Neural progenitor cell (in vitro differentiated cells): ENCODE results near the gene REEP1. TPM values are rescaled to one million over a fixed set of nuclear protein-coding genes. Genes with fewer than 3 reads are reported as not detected.

ENCODE experiments used
- DNase-seq: peaks from one replicate; pipeline ENCODE4 v3.0.0-alpha.2; 2016; ENCODE audit warnings: low spot score
- H2AFZ ChIP-seq: fragments of 200-600 bp; sonication (generic); replicated peaks from 2 replicates; pipeline ENCODE4 v1.6.1; 2016; ENCODE audit warnings: antibody characterized with exemption
- H3F3A ChIP-seq: fragments of 200-600 bp; sonication (generic); 2 replicates; pipeline ENCODE4 v1.6.1; 2016; ENCODE audit warnings: antibody characterized with exemption, low read depth
- H3K27ac ChIP-seq: fragments of 200-600 bp; sonication (generic); 2 replicates; pipeline ENCODE4 v1.5.1; 2016; ENCODE audit warnings: mild to moderate bottlenecking
- H3K27me3 ChIP-seq: fragments of 200-600 bp; sonication (generic); 2 replicates; pipeline ENCODE4 v1.6.1; 2016; ENCODE audit warnings: mild to moderate bottlenecking, moderate library complexity
- H3K36me3 ChIP-seq: fragments of 200-600 bp; sonication (generic); 2 replicates; pipeline ENCODE4 v1.5.1; 2016
- H3K4me1 ChIP-seq: fragments of 200-600 bp; sonication (generic); 2 replicates; pipeline ENCODE4 v1.6.1; 2016; ENCODE audit warnings: mixed run types
- H3K4me2 ChIP-seq: fragments of 200-600 bp; sonication (generic); 2 replicates; pipeline ENCODE4 v1.6.1; 2016
- H3K4me3 ChIP-seq: fragments of 200-600 bp; sonication (generic); 2 replicates; pipeline ENCODE4 v1.5.1; 2016
- H3K79me2 ChIP-seq: fragments of 200-600 bp; sonication (generic); 2 replicates; pipeline ENCODE4 v1.6.1; 2016; ENCODE audit warnings: low read depth
- H3K9ac ChIP-seq: fragments of 200-600 bp; sonication (generic); 2 replicates; pipeline ENCODE4 v1.6.1; 2016
- H3K9me3 ChIP-seq: fragments of 200-600 bp; sonication (generic); 2 replicates; pipeline ENCODE4 v1.5.1; 2016; ENCODE audit warnings: low read depth
- H4K20me1 ChIP-seq: fragments of 200-600 bp; sonication (generic); 2 replicates; pipeline ENCODE4 v1.6.1; 2016; ENCODE audit warnings: low read depth
- H3K27ac Mint-ChIP-seq: 3 replicates; pipeline ENCODE4 v1.8.0; 2021; ENCODE audit warnings: mixed read lengths
- H3K27me3 Mint-ChIP-seq: 2 replicates; pipeline ENCODE4 v1.8.0; 2022; ENCODE audit warnings: low read depth, mild to moderate bottlenecking, inconsistent platforms, moderate library complexity, mixed read lengths; ENCODE audit not compliant: insufficient read depth
- H3K36me3 Mint-ChIP-seq: 3 replicates; pipeline ENCODE4 v1.8.0; 2021; ENCODE audit warnings: mixed read lengths
- H3K4me1 Mint-ChIP-seq: 3 replicates; pipeline ENCODE4 v1.8.0; 2021; ENCODE audit warnings: mixed read lengths
- H3K4me3 Mint-ChIP-seq: 3 replicates; pipeline ENCODE4 v1.8.0; 2021; ENCODE audit warnings: mild to moderate bottlenecking, moderate library complexity, mixed read lengths
- H3K9me3 Mint-ChIP-seq: 3 replicates; pipeline ENCODE4 v1.8.0; 2020; ENCODE audit warnings: mixed read lengths
- EZH2 ChIP-seq: fragments of 200-600 bp; sonication (generic); IDR thresholded peaks from 2 replicates; pipeline ENCODE4 v1.6.1; 2017; ENCODE audit warnings: antibody characterized with exemption, mild to moderate bottlenecking, moderate library complexity
- EZH2phosphoT487 ChIP-seq: fragments of 200-600 bp; sonication (generic); IDR thresholded peaks from 2 replicates; pipeline ENCODE4 v1.6.1; 2017; ENCODE audit warnings: antibody characterized with exemption
- total RNA-seq: library from RNA; depleted of rRNA; stranded (reverse); fragments of >200 nt; gene quantifications from 2 replicates; pipeline ENCODE4 v1.2.3, GENCODE V29; 2015; ENCODE audit warnings: low replicate concordance
- TF ChIP-seq, protein P1 (sequence below): fragments of 200-600 bp; sonication (generic); IDR thresholded peaks from 2 replicates; pipeline ENCODE4 v1.5.1; 2017; ENCODE audit warnings: antibody characterized with exemption, mild to moderate bottlenecking

REEP1 gene
- total RNA-seq, 1 donor from 2014 or later, result 0.88 TPM

DNA sequence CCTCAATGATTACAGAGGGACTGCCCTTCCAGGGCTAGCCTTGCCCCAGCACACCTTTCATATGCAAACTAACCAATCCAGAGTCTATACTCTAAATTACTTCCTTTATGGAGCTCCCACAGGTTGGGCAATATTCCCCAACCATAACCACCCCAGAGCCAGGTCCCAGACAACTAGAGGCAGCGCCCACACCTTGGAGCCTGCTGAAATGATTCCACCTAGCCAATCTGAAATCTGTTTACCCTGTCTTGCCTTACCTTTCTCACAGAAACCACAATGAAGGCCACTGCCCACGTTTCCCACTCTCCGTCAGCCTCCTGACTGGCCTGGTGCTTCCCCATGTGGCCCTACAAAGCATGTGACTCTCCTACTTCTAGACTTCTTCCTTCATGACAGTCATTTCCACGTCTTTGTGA is 62.0 kb downstream of the REEP1 start:
- DNase-seq, result no peak
- no peak overlapping the region for H3K4me3 Mint-ChIP-seq
- H3K4me2 ChIP-seq, result no peak overlapping the region
- no peak overlapping the region for H3K4me3 ChIP-seq
- peaks cover 19% of the 10 kb centered on the region for H3K9me3 Mint-ChIP-seq
- H3K36me3 Mint-ChIP-seq, result peaks cover 3% of the 10 kb centered on the region
- no peaks in the 10 kb centered on the region for H3K79me2 ChIP-seq
- H3K27ac Mint-ChIP-seq, result no peak overlapping the region
- H3F3A ChIP-seq, result no peaks in the 10 kb centered on the region
- H3K27me3 ChIP-seq, result no peaks in the 10 kb centered on the region
- peaks cover 10% of the 10 kb centered on the region for H3K9me3 ChIP-seq
- peaks cover 11% of the 10 kb centered on the region for H3K27me3 Mint-ChIP-seq
- H3K4me1 Mint-ChIP-seq, result peaks cover 7% of the 10 kb centered on the region
- H3K9ac ChIP-seq, result no peak overlapping the region
- peaks cover 4% of the 10 kb centered on the region for H3K36me3 ChIP-seq
- H3K27ac ChIP-seq, result no peak overlapping the region
- no peaks in the 10 kb centered on the region for H3K4me1 ChIP-seq
- no peaks in the 10 kb centered on the region for H4K20me1 ChIP-seq
- TF ChIP-seq, protein P1, sequence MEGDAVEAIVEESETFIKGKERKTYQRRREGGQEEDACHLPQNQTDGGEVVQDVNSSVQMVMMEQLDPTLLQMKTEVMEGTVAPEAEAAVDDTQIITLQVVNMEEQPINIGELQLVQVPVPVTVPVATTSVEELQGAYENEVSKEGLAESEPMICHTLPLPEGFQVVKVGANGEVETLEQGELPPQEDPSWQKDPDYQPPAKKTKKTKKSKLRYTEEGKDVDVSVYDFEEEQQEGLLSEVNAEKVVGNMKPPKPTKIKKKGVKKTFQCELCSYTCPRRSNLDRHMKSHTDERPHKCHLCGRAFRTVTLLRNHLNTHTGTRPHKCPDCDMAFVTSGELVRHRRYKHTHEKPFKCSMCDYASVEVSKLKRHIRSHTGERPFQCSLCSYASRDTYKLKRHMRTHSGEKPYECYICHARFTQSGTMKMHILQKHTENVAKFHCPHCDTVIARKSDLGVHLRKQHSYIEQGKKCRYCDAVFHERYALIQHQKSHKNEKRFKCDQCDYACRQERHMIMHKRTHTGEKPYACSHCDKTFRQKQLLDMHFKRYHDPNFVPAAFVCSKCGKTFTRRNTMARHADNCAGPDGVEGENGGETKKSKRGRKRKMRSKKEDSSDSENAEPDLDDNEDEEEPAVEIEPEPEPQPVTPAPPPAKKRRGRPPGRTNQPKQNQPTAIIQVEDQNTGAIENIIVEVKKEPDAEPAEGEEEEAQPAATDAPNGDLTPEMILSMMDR, result no peak
- no peak for TF ChIP-seq EZH2phosphoT487
- TF ChIP-seq EZH2, result no peak
- H2AFZ ChIP-seq, result no peak overlapping the region

GRCh38 chr2:86274918-86275275 is 62.5 kb downstream of the REEP1 start:
- Histone ChIP-seq H3K36me3 (peaks cover 4% of the 10 kb centered on the region), H3K4me2 (no peak overlapping the region), H3K9me3 (peaks cover 10% of the 10 kb centered on the region), H3K4me1 (no peaks in the 10 kb centered on the region), H3K4me3 (no peak overlapping the region), H3K79me2 (no peaks in the 10 kb centered on the region), H3K9ac (no peak overlapping the region), H2AFZ (no peak overlapping the region), H3F3A (no peaks in the 10 kb centered on the region), H3K27ac (no peak overlapping the region), H3K27me3 (no peaks in the 10 kb centered on the region), H4K20me1 (no peaks in the 10 kb centered on the region)
- TF ChIP-seq EZH2, result no peak
- peaks cover 21% of the 10 kb centered on the region for H3K9me3 Mint-ChIP-seq
- H3K36me3 Mint-ChIP-seq, result peaks cover 3% of the 10 kb centered on the region
- H3K4me1 Mint-ChIP-seq, result peaks cover 4% of the 10 kb centered on the region
- no peak overlapping the region for H3K4me3 Mint-ChIP-seq
- no peak overlapping the region for H3K27ac Mint-ChIP-seq
- no peak for DNase-seq
- H3K27me3 Mint-ChIP-seq, result peaks cover 10% of the 10 kb centered on the region

- no peak for DNase-seq
- Mint-ChIP-seq H3K36me3 (peaks cover 3% of the 10 kb centered on the region), H3K27me3 (peaks cover 9% of the 10 kb centered on the region), H3K9me3 (peaks cover 23% of the 10 kb centered on the region), H3K4me3 (no peak overlapping the region), H3K4me1 (peaks cover 2% of the 10 kb centered on the region), H3K27ac (no peak overlapping the region)
- H3K27ac ChIP-seq, result no peak overlapping the region
- no peaks in the 10 kb centered on the region for H3K79me2 ChIP-seq
- no peak overlapping the region for H3K4me3 ChIP-seq
- no peaks in the 10 kb centered on the region for H3F3A ChIP-seq
- no peaks in the 10 kb centered on the region for H3K27me3 ChIP-seq
- no peak overlapping the region for H3K4me2 ChIP-seq
- peaks cover 10% of the 10 kb centered on the region for H3K9me3 ChIP-seq
- no peaks in the 10 kb centered on the region for H4K20me1 ChIP-seq
- H3K9ac ChIP-seq, result no peak overlapping the region
- peaks cover 4% of the 10 kb centered on the region for H3K36me3 ChIP-seq
- H2AFZ ChIP-seq, result no peak overlapping the region
- no peaks in the 10 kb centered on the region for H3K4me1 ChIP-seq
- TF ChIP-seq EZH2, result no peak
- no peak for TF ChIP-seq EZH2phosphoT487
- TF ChIP-seq, protein P1, result no peak
These were observed 63.0 kb downstream of the REEP1 start for GRCh38 chr2:86274265-86274917.

- Histone ChIP-seq H2AFZ (no peak overlapping the region), H4K20me1 (no peaks in the 10 kb centered on the region), H3K36me3 (peaks cover 4% of the 10 kb centered on the region), H3K9ac (no peak overlapping the region), H3K4me3 (no peak overlapping the region), H3K27ac (no peak overlapping the region), H3K9me3 (peaks cover 10% of the 10 kb centered on the region), H3K4me1 (no peaks in the 10 kb centered on the region), H3K27me3 (no peaks in the 10 kb centered on the region), H3F3A (no peaks in the 10 kb centered on the region), H3K79me2 (no peaks in the 10 kb centered on the region), H3K4me2 (no peak overlapping the region)
- peaks cover 2% of the 10 kb centered on the region for H3K4me1 Mint-ChIP-seq
- H3K4me3 Mint-ChIP-seq, result no peak overlapping the region
- H3K27me3 Mint-ChIP-seq, result peaks cover 9% of the 10 kb centered on the region
- DNase-seq, result no peak
- peaks cover 29% of the 10 kb centered on the region for H3K9me3 Mint-ChIP-seq
- no peak overlapping the region for H3K27ac Mint-ChIP-seq
- peaks cover 3% of the 10 kb centered on the region for H3K36me3 Mint-ChIP-seq
- TF ChIP-seq EZH2 (no peak), EZH2phosphoT487 (no peak)
- TF ChIP-seq, protein P1, result no peak
These were observed 65.3 kb downstream of the REEP1 start for GRCh38 chr2:86272111-86272510.
